Epithelial cell of proximal tubule (primary cell): ENCODE data around the gene VWDE. TPM values are rescaled to one million over a fixed set of nuclear protein-coding genes. Genes with fewer than 3 reads are reported as not detected.

Source experiments
- DNase-seq: peaks from one replicate; pipeline ENCODE4 v3.0.0-alpha.2; 2011; ENCODE audit warnings: low read depth
- H3K4me3 ChIP-seq: 2 replicates; pipeline ENCODE4 v1.5.1; 2011; ENCODE audit warnings: low read depth, mild to moderate bottlenecking, low read length
- CTCF ChIP-seq: conservative IDR thresholded peaks from 2 replicates; pipeline ENCODE4 v1.5.1; 2012; ENCODE audit warnings: low read depth, mild to moderate bottlenecking, low read length
- total RNA-seq: library from RNA; depleted of rRNA; stranded (reverse); fragments of >200 nt; gene quantifications from 2 replicates; pipeline ENCODE4 v1.2.3, GENCODE V29; 2015

Gene VWDE
- total RNA-seq, 1 donor from 2014 or later, result 0.12 TPM

GRCh38 chr7:12303495-12303894 lies 100.2 kb downstream of the VWDE start:
- no peak for DNase-seq
- TF ChIP-seq CTCF, result no peak
- no peak overlapping the region for H3K4me3 ChIP-seq

- no peak overlapping the region for H3K4me3 ChIP-seq
- TF ChIP-seq CTCF, result no peak
- no peak for DNase-seq
Observed at GRCh38 chr7:12303062-12303461, 100.6 kb downstream of the VWDE start.

- no peak for TF ChIP-seq CTCF
- no peak overlapping the region for H3K4me3 ChIP-seq
- DNase-seq, result no peak
Observed at GRCh38 chr7:12300415-12300814, 103.2 kb downstream of the VWDE start.

GRCh38 chr7:12299367-12299766 lies 104.3 kb downstream of the VWDE start:
- no peak for DNase-seq
- no peak overlapping the region for H3K4me3 ChIP-seq
- no peak for TF ChIP-seq CTCF

- no peak for DNase-seq
- TF ChIP-seq CTCF, result no peak
Observed at GRCh38 chr7:12297283-12298108, 106.2 kb downstream of the VWDE start.

GRCh38 chr7:12296051-12296570 lies 107.6 kb downstream of the VWDE start:
- no peak overlapping the region for H3K4me3 ChIP-seq
- TF ChIP-seq CTCF, result no peak
- no peak for DNase-seq

More at GRCh38 chr7:12297283-12298108, 106.2 kb downstream of the VWDE start:
- no peak overlapping the region for H3K4me3 ChIP-seq

- no peak for DNase-seq
- TF ChIP-seq CTCF, result no peak
- no peak overlapping the region for H3K4me3 ChIP-seq
Observed at GRCh38 chr7:12294701-12295100, 109.0 kb downstream of the VWDE start.
